ENCODE data around the gene PRSS38. TPM values are rescaled to one million over a fixed set of nuclear protein-coding genes. Genes with fewer than 3 reads are reported as not detected.
A peak's percentile ranks its signal among the peaks of the same experiment; 100 is the strongest.

Gene PRSS38
- polyA plus RNA-seq, 2 of the 4 experiments (the other 2 are of a cell fraction) = not detected

DNA sequence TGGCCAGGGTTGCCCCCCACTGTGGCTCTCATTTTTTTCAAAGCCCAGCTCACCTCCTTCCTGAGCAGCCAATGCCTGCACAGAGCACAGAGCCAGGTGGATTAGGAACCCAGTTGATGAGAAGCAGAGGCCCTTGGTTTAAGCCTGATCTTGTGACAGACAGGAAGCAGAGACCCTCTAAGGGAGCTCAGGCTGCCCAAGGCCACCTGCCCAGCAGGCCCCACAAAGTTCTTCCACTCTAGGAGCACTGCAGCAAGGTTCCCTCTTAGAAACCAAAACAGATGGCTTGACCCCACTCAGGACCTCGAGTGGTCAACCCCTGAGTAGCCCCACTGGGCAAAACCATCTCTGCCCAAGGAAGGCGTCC, 25.5 kb upstream of the PRSS38 start (continued):
- TF ChIP-seq ZNF302 (CRISPR knock-in tag; IDR thresholded peaks at IDR 0.05) = no peak
- TF ChIP-seq JUNB (IDR thresholded peaks at IDR 0.05) = no peak
- no peak for TF ChIP-seq GATA3 (IDR thresholded peaks at IDR 0.05; ENCODE audit: borderline replicate concordance)
- no peak for TF ChIP-seq HES2 (IDR thresholded peaks at IDR 0.05)

DNA sequence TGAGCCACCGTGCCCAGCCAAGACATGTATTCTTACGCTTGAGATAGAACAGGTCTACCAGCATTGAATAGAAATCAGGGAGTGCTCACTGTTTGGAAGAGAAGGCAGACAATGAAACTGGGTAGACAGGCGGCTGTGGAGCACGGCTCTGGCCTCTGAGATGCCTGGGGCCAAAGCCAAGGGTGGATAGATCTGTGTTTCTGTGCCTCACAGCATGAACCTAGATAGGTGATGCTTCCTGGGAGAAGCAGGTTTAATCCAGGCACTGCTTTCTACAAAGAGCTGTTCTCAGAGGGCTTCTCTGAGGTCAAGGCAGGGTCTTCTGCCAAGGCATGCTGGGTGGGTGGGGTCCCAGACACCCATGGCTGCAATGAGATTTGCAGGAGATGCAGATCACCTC, 24.6 kb upstream of the PRSS38 start:
- Histone ChIP-seq H3K4me1 (peaks cover 4% of the 10 kb centered on the region; the same call in 2 of the 3 replicates), H3K4me2 (no peak overlapping the region), H3K9me3 (no peaks in the 10 kb centered on the region), H3K27ac (no peak overlapping the region), H3K4me3 (no peak overlapping the region)
- POLR2A ChIA-PET = no interaction called here
- CTCF ChIA-PET = no interaction called here
- ATAC-seq = no peak
- no peak for FAIRE-seq
- WGBS (ENCODE audit: missing lambda C conversion rate) = 54% methylated on average over 4 of the region's 4 CpGs
- no peak for DNase-seq (ENCODE audit: low read depth in 1 of 2, low spot score in 1 of 2)
- TF ChIP-seq MAX (IDR thresholded peaks at IDR 0.05) (no peak), ZSCAN20 (CRISPR knock-in tag; IDR thresholded peaks at IDR 0.05) (no peak), FOSB (CRISPR knock-in tag; IDR thresholded peaks at IDR 0.05) (no peak), EP300 (IDR thresholded peaks at IDR 0.05) (no peak), HES2 (IDR thresholded peaks at IDR 0.05) (no peak), FOSL2 (IDR thresholded peaks at IDR 0.05) (no peak), FOSL2 (CRISPR knock-in tag; IDR thresholded peaks at IDR 0.05) (no peak), CHD2 (IDR thresholded peaks at IDR 0.05; ENCODE audit: low read length, partially characterized antibody) (no peak), EHMT2 (IDR thresholded peaks at IDR 0.05; ENCODE audit: low read depth) (no peak), JUN (IDR thresholded peaks at IDR 0.05) (no peak), CTCF (IDR thresholded peaks at IDR 0.05) (no peak), RCOR1 (IDR thresholded peaks at IDR 0.05; ENCODE audit: low read depth, low read length) (no peak), TFCP2L1 (CRISPR knock-in tag; IDR thresholded peaks at IDR 0.05) (no peak), ELK1 (IDR thresholded peaks at IDR 0.05; ENCODE audit: low read depth, low read length) (no peak), NPAS2 (CRISPR knock-in tag; IDR thresholded peaks at IDR 0.05; ENCODE audit: borderline replicate concordance) (no peak), MAFK (IDR thresholded peaks at IDR 0.05; ENCODE audit: partially characterized antibody) (no peak), BHLHE40 (IDR thresholded peaks at IDR 0.05; ENCODE audit: low read depth, low read length) (no peak)
- TF ChIP-seq, protein P1, sequence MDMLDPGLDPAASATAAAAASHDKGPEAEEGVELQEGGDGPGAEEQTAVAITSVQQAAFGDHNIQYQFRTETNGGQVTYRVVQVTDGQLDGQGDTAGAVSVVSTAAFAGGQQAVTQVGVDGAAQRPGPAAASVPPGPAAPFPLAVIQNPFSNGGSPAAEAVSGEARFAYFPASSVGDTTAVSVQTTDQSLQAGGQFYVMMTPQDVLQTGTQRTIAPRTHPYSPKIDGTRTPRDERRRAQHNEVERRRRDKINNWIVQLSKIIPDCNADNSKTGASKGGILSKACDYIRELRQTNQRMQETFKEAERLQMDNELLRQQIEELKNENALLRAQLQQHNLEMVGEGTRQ (IDR thresholded peaks at IDR 0.05) = no peak

GRCh38 chr1:227791425-227792143, 23.9 kb upstream of the PRSS38 start:
- DNase-seq (ENCODE audit: low read depth in 1 of 2, low spot score in 1 of 2) (no peak), ATAC-seq (no peak), FAIRE-seq (no peak)
- H3K9me3 ChIP-seq = no peaks in the 10 kb centered on the region
- peaks cover 4% of the 10 kb centered on the region; the same call in 2 of the 3 replicates for H3K4me1 ChIP-seq
- ChIA-PET CTCF (no interaction called here), POLR2A (no interaction called here)
- 79% methylated on average over 6 of the region's 6 CpGs for WGBS (ENCODE audit: missing lambda C conversion rate)
- no peak overlapping the region for H3K27ac ChIP-seq
- H3K4me2 ChIP-seq = no peak overlapping the region
- H3K4me3 ChIP-seq = no peak overlapping the region
- TF ChIP-seq RCOR1 (IDR thresholded peaks at IDR 0.05; ENCODE audit: low read depth, low read length) (no peak), MAFK (IDR thresholded peaks at IDR 0.05; ENCODE audit: partially characterized antibody) (peak; percentile 77)
